B cell (primary cell): ENCODE measurements around the gene CAMK1D. TPM values are rescaled to one million over a fixed set of nuclear protein-coding genes. Genes with fewer than 3 reads are reported as not detected.

Experiments
- ATAC-seq: fragments of 200-7000 bp; cut with Tn5 transposase; one replicate; pipeline ENCODE4 v1.10.0; 2021; ENCODE audit warnings: low read depth, mild to moderate bottlenecking, moderate number of reproducible peaks, moderate library complexity
- CTCF ChIA-PET: fragments of 350-600 bp; sonication (Branson Sonifier 250); formaldehyde crosslinking; loops from one replicate; lab custom pipeline; 2021; ENCODE audit warnings: antibody characterized with exemption, inconsistent platforms; lab: Charles Lee
- POLR2A ChIA-PET: fragments of 350-600 bp; sonication (Branson Sonifier 250); formaldehyde crosslinking; loops from one replicate; lab custom pipeline; 2021; ENCODE audit warnings: antibody characterized with exemption; lab: Charles Lee
- DNase-seq: peaks from one replicate; pipeline ENCODE4 v3.0.0; 2013
- H2AFZ ChIP-seq: 2 replicates; pipeline ENCODE4 v1.6.1; 2012; ENCODE audit warnings: mild to moderate bottlenecking, low read depth, low read length; ENCODE audit not compliant: insufficient read depth, poor library complexity, severe bottlenecking
- H3K27ac ChIP-seq, 2 donors: 1 replicate in 1 of 2; 2 replicates in 1 of 2; pipeline ENCODE4 v1.5.1; 2012 to 2013; ENCODE audit warnings: low read length in 2 of 2, mild to moderate bottlenecking in 2 of 2, moderate library complexity in 1 of 2
- H3K27me3 ChIP-seq, 4 experiments: fragments of 200-600 bp in 1 of 4; sonication (generic) in 1 of 4; replicated peaks in 1 of 4; 1 replicate in 2 of 4; 2 replicates in 2 of 4; pipeline versions ENCODE4 v1.6.1 to v1.7.0; 2013 to 2016; ENCODE audit warnings: low read length in 3 of 4, mild to moderate bottlenecking in 2 of 4, mixed read lengths in 1 of 4, moderate library complexity in 1 of 4; ENCODE audit not compliant: insufficient read depth in 4 of 4, control insufficient read depth in 3 of 4; ENCODE audit errors: control extremely low read depth in 1 of 4
- H3K36me3 ChIP-seq, 2 experiments: replicated peaks in 1 of 2; 1 replicate in 1 of 2; 2 replicates in 1 of 2; pipeline versions ENCODE4 v1.6.1 to v1.7.1; 2013; ENCODE audit warnings: low read length in 1 of 2; ENCODE audit not compliant: insufficient read depth in 2 of 2, control insufficient read depth in 1 of 2; ENCODE audit errors: control extremely low read depth in 1 of 2, extremely low read depth in 1 of 2
- H3K4me1 ChIP-seq, 2 donors: fragments of 200-600 bp in 1 of 2; sonication (generic) in 1 of 2; 1 replicate in 1 of 2; 2 replicates in 1 of 2; pipeline versions ENCODE4 v1.5.1 to v1.6.1; 2013 to 2017; ENCODE audit warnings: low read length in 2 of 2; ENCODE audit not compliant: control insufficient read depth in 2 of 2, insufficient read depth in 2 of 2
- H3K4me2 ChIP-seq: replicated peaks from 2 replicates; pipeline ENCODE3; 2012; ENCODE audit warnings: mild to moderate bottlenecking, low read depth, low read length; ENCODE audit not compliant: poor library complexity, severe bottlenecking
- H3K4me3 ChIP-seq, 5 experiments: fragments of 200-600 bp in 1 of 5; sonication (generic) in 1 of 5; 1 replicate in 3 of 5; 2 replicates in 2 of 5; pipeline versions ENCODE4 v1.5.1 to v1.7.0; 2011 to 2016; ENCODE audit warnings: low read length in 4 of 5, mild to moderate bottlenecking in 4 of 5, low read depth in 2 of 5, control low read depth in 1 of 5, moderate library complexity in 1 of 5; ENCODE audit not compliant: insufficient read depth in 1 of 5; ENCODE audit errors: control extremely low read depth in 1 of 5, extremely low read depth in 1 of 5
- H3K79me2 ChIP-seq: fragments of 200-600 bp; sonication (generic); one replicate; pipeline ENCODE4 v1.6.0; 2016; ENCODE audit warnings: low read length; ENCODE audit not compliant: control insufficient read depth, insufficient read depth
- H3K9ac ChIP-seq: fragments of 200-600 bp; sonication (generic); 2 replicates; pipeline ENCODE4 v1.6.1; 2017; ENCODE audit warnings: mild to moderate bottlenecking, low read length, moderate library complexity
- H3K9me3 ChIP-seq, 3 donors: one replicate each; pipeline versions ENCODE4 v1.6.1 to v1.7.1; 2013; ENCODE audit warnings: low read length in 2 of 3; ENCODE audit not compliant: control insufficient read depth in 2 of 3, insufficient read depth in 1 of 3; ENCODE audit errors: control extremely low read depth in 1 of 3
- H4K20me1 ChIP-seq: 2 replicates; pipeline ENCODE4 v1.6.0; 2012; ENCODE audit warnings: mild to moderate bottlenecking, low read length; ENCODE audit not compliant: insufficient read depth, control insufficient read depth, poor library complexity, severe bottlenecking
- H3K27ac Mint-ChIP-seq: one replicate; pipeline ENCODE4 v1.8.0; 2021; ENCODE audit warnings: mixed read lengths
- H3K27me3 Mint-ChIP-seq: one replicate; pipeline ENCODE4 v1.8.0; 2021; ENCODE audit warnings: mixed read lengths
- H3K4me1 Mint-ChIP-seq: one replicate; pipeline ENCODE4 v1.8.0; 2021; ENCODE audit warnings: mixed read lengths
- H3K4me3 Mint-ChIP-seq: one replicate; pipeline ENCODE4 v1.8.0; 2021; ENCODE audit warnings: mixed read lengths
- H3K9me3 Mint-ChIP-seq: one replicate; pipeline ENCODE4 v1.8.0; 2022; ENCODE audit warnings: mixed read lengths; ENCODE audit not compliant: insufficient read depth
- EZH2 ChIP-seq: IDR thresholded peaks from 2 replicates; pipeline ENCODE4 v1.6.1; 2012; ENCODE audit warnings: borderline replicate concordance, low read depth, mild to moderate bottlenecking, moderate library complexity, low read length; ENCODE audit not compliant: insufficient read depth, poor library complexity, severe bottlenecking
- WGBS: methylation state at CpG from one replicate; pipeline ENCODE4 v1.1.5; 2013; ENCODE audit warnings: missing lambda C conversion rate; ENCODE audit not compliant: insufficient coverage; 5-methylcytosine and 5-hydroxymethylcytosine counted together
- intact Hi-C: fragments of 100-400 bp; cut with micrococcal nuclease; formaldehyde crosslinking; loops from one replicate; pipeline ENCODE4 v1.10.0; 2022
- polyA plus RNA-seq: library from polyadenylated mRNA; depleted of rRNA; stranded (reverse); fragments of >200 nt; gene quantifications from 2 replicates; pipeline ENCODE4 v1.2.3, GENCODE V29; 2012
- total RNA-seq, 2 donors: library from RNA; stranded (reverse); fragments of 120-200 nt in 1 of 2; gene quantifications; 1 replicate in 1 of 2; 2 replicates in 1 of 2; pipeline versions ENCODE4 v1.2.3 to v1.2.4, GENCODE V29; 2013 to 2022
- TF ChIP-seq, protein P1 (sequence below): fragments of 200-600 bp; IDR thresholded peaks from one replicate; pipeline ENCODE4 v1.8.0; 2022; ENCODE audit warnings: antibody characterized with exemption, mild to moderate bottlenecking

CAMK1D gene
- total and polyA plus RNA-seq, 2 donors (not counting 1 experiment from before 2014, with no cell fraction given), result 34.1 to 69.7 TPM

- Mint-ChIP-seq H3K27me3 (no peaks in the 10 kb centered on the region), H3K4me3 (no peak overlapping the region), H3K4me1 (no peaks in the 10 kb centered on the region), H3K27ac (no peak overlapping the region), H3K9me3 (peaks cover 2% of the 10 kb centered on the region)
- no peak overlapping the region for H3K27ac ChIP-seq
- CTCF ChIA-PET, result interaction anchor here (2.5 kb wide), 1 partner anchor 10 kb away, joined by 12 read pairs; no protein-coding TSS in a partner anchor
- no peaks in the 10 kb centered on the region for H3K27me3 ChIP-seq
- ATAC-seq (no peak), DNase-seq (no peak)
- H3K79me2 ChIP-seq, result peaks cover 26% of the 10 kb centered on the region
- POLR2A ChIA-PET, result no interaction called here
- H3K9ac ChIP-seq, result no peak overlapping the region
- peaks cover 0 to 2% (median 0%) of the 10 kb centered on the region in 3 donors for H3K9me3 ChIP-seq
- H3K4me3 ChIP-seq, result no peak overlapping the region
- WGBS, result 89% methylated on average over 6 of the region's 7 CpGs
- peaks cover 13 to 21% of the 10 kb centered on the region in 2 experiments for H3K36me3 ChIP-seq
- H4K20me1 ChIP-seq, result peaks cover 14% of the 10 kb centered on the region
- intact Hi-C loops, result no loop called here
- H3K4me2 ChIP-seq, result no peak overlapping the region
- no peak overlapping the region for H2AFZ ChIP-seq
- no peaks in the 10 kb centered on the region for H3K4me1 ChIP-seq
- TF ChIP-seq EZH2, result no peak
- TF ChIP-seq, protein P1, sequence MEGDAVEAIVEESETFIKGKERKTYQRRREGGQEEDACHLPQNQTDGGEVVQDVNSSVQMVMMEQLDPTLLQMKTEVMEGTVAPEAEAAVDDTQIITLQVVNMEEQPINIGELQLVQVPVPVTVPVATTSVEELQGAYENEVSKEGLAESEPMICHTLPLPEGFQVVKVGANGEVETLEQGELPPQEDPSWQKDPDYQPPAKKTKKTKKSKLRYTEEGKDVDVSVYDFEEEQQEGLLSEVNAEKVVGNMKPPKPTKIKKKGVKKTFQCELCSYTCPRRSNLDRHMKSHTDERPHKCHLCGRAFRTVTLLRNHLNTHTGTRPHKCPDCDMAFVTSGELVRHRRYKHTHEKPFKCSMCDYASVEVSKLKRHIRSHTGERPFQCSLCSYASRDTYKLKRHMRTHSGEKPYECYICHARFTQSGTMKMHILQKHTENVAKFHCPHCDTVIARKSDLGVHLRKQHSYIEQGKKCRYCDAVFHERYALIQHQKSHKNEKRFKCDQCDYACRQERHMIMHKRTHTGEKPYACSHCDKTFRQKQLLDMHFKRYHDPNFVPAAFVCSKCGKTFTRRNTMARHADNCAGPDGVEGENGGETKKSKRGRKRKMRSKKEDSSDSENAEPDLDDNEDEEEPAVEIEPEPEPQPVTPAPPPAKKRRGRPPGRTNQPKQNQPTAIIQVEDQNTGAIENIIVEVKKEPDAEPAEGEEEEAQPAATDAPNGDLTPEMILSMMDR, result no peak
These were observed 316.2 kb downstream of the CAMK1D start for GRCh38 chr10:12665501-12665900.

GRCh38 chr10:12667052-12667451 lies 317.7 kb downstream of the CAMK1D start:
- ChIA-PET POLR2A (no interaction called here), CTCF (no interaction called here)
- Histone ChIP-seq H2AFZ (no peak overlapping the region), H3K9ac (no peak overlapping the region), H3K79me2 (peaks cover 17% of the 10 kb centered on the region), H3K27me3 (no peaks in the 10 kb centered on the region), H4K20me1 (peaks cover 14% of the 10 kb centered on the region), H3K4me3 (no peak overlapping the region), H3K4me2 (no peak overlapping the region), H3K36me3 (peaks cover 13 to 23% of the 10 kb centered on the region in 2 experiments), H3K27ac (no peak overlapping the region), H3K9me3 (peaks cover 0 to 2% (median 0%) of the 10 kb centered on the region in 3 donors), H3K4me1 (no peaks in the 10 kb centered on the region)
- H3K27ac Mint-ChIP-seq, result no peak overlapping the region
- ATAC-seq, result no peak
- H3K27me3 Mint-ChIP-seq, result no peaks in the 10 kb centered on the region
- intact Hi-C loops, result no loop called here
- DNase-seq, result no peak
- no peak for TF ChIP-seq EZH2
- TF ChIP-seq, protein P1, result no peak
- H3K4me3 Mint-ChIP-seq, result no peak overlapping the region
- H3K9me3 Mint-ChIP-seq, result peaks cover 2% of the 10 kb centered on the region
- no CpG with 5 or more reads among the region's 3 CpGs for WGBS
- no peaks in the 10 kb centered on the region for H3K4me1 Mint-ChIP-seq
